Measurements from ENCODE around the gene KCNK7. TPM values are rescaled to one million over a fixed set of nuclear protein-coding genes. Genes with fewer than 3 reads are reported as not detected.

Gene KCNK7
- polyA plus RNA-seq, 1 of the 3 experiments (the other 2 are of a cell fraction): 0.58 TPM

- no peaks in the 10 kb centered on the region for H3K9me3 ChIP-seq
- H3K27ac ChIP-seq (ENCODE audit: low read depth in 2 of 2, low read length in 1 of 2): no peak overlapping the region
- H3K9me2 ChIP-seq: no peaks in the 10 kb centered on the region
- H2AFZ ChIP-seq (ENCODE audit: low read depth): no peak overlapping the region
- peaks cover 72% of the 10 kb centered on the region for H3K79me2 ChIP-seq (ENCODE audit: insufficient read depth)
- no peak overlapping the region for H3K9ac ChIP-seq
- no peaks in the 10 kb centered on the region for H3K27me3 ChIP-seq (ENCODE audit: insufficient read depth)
- peaks cover 4% of the 10 kb centered on the region for H3F3A ChIP-seq (replicated peaks; ENCODE audit: insufficient read depth)
- peaks cover 23% of the 10 kb centered on the region for H4K20me1 ChIP-seq (ENCODE audit: insufficient read depth)
- no peak overlapping the region for H3K4me2 ChIP-seq
- CTCF ChIA-PET: interaction anchor here (0.9 to 4.9 kb wide), 4 partner anchors 8 to 45 kb away, joined by 3 to 18 read pairs (median 10); partner anchors contain the start of gene SIPA1
- no peak for DNase-seq
- H3K4me3 ChIP-seq (ENCODE audit: low read depth in 2 of 2, low read length in 1 of 2): no peak overlapping the region; a peak in 1 of 4 replicates
- POLR2A ChIA-PET: interaction anchor here (1.1 kb wide), 1 partner anchor 23 kb away, joined by 3 read pairs; no protein-coding TSS in a partner anchor
- H3K36me3 ChIP-seq (replicated peaks in 1 of 2; ENCODE audit: control insufficient read depth in 1 of 2, insufficient read depth in 2 of 2, low read length in 1 of 2): peaks cover 11 to 57% of the 10 kb centered on the region in 2 experiments
- WGBS (ENCODE audit: low lambda C conversion rate): 94% methylated on average over 22 of the region's 33 CpGs
- H3K4me1 ChIP-seq (ENCODE audit: control insufficient read depth in 1 of 2, insufficient read depth in 2 of 2, low read depth in 1 of 2, low read length in 1 of 2): peaks cover 0 to 16% of the 10 kb centered on the region in 2 experiments; a peak in 1 of 4 replicates
- TF ChIP-seq NRF1 (IDR thresholded peaks at IDR 0.05; ENCODE audit: low read depth, low read length): no peak
- TF ChIP-seq YY1 (IDR thresholded peaks at IDR 0.05; ENCODE audit: low read depth): no peak
- TF ChIP-seq MAX (IDR thresholded peaks at IDR 0.05; ENCODE audit: low read depth): no peak
- no peak for TF ChIP-seq FOXM1 (IDR thresholded peaks at IDR 0.05; ENCODE audit: low read depth)
- TF ChIP-seq POLR2AphosphoS5 (IDR thresholded peaks at IDR 0.05; ENCODE audit: low read depth, low read length): no peak
- no peak for TF ChIP-seq GABPA (IDR thresholded peaks at IDR 0.05; ENCODE audit: low read depth)
- TF ChIP-seq PBX3 (IDR thresholded peaks at IDR 0.05): no peak
- no peak for TF ChIP-seq USF2 (IDR thresholded peaks at IDR 0.05; ENCODE audit: borderline replicate concordance, low read depth, low read length)
- no peak for TF ChIP-seq REST (IDR thresholded peaks at IDR 0.05; ENCODE audit: low read depth, low read length)
- TF ChIP-seq RAD21 (IDR thresholded peaks at IDR 0.05; ENCODE audit: low read length): no peak
- no peak for TF ChIP-seq EZH2phosphoT487 (IDR thresholded peaks at IDR 0.05; ENCODE audit: borderline replicate concordance, low read depth)
These were observed 22.6 kb upstream of the KCNK7 start for GRCh38 chr11:65617990-65618751.

All from SK-N-SH (cell line).